Keratinocyte (primary cell): ENCODE results near the gene CCM2. TPM values are rescaled to one million over a fixed set of nuclear protein-coding genes. Genes with fewer than 3 reads are reported as not detected.

Source experiments
- DNase-seq: peaks from one replicate; pipeline ENCODE4 v3.0.0-alpha.2; 2011; ENCODE audit warnings: low read depth, missing footprints, low spot score
- FAIRE-seq: peaks from 2 replicates; lab custom pipeline; 2011; peaks lifted over from hg19 to GRCh38; lab: Jason Lieb, UNC
- H2AFZ ChIP-seq: 2 replicates; pipeline ENCODE4 v1.6.0; 2012; ENCODE audit warnings: low read length, control low read depth, inconsistent platforms; ENCODE audit not compliant: control insufficient read depth
- H3K27ac ChIP-seq: 2 replicates; pipeline ENCODE4 v1.5.1; 2011; ENCODE audit warnings: low read length; ENCODE audit not compliant: control insufficient read depth, insufficient read depth
- H3K27me3 ChIP-seq: 3 replicates; pipeline ENCODE4 v1.6.0; 2011; ENCODE audit warnings: low read length; ENCODE audit not compliant: control insufficient read depth, insufficient read depth; ENCODE audit errors: extremely low read depth
- H3K36me3 ChIP-seq, 2 experiments: 2 replicates in 1 of 2; 3 replicates in 1 of 2; pipeline ENCODE4 v1.5.1; 2011; ENCODE audit warnings: low read length in 2 of 2, mild to moderate bottlenecking in 1 of 2; ENCODE audit not compliant: control insufficient read depth in 2 of 2, insufficient read depth in 2 of 2; ENCODE audit errors: extremely low read depth in 1 of 2
- H3K4me1 ChIP-seq: 3 replicates; pipeline ENCODE4 v1.5.1; 2011; ENCODE audit warnings: low read length; ENCODE audit not compliant: control insufficient read depth, insufficient read depth; ENCODE audit errors: extremely low read depth
- H3K4me2 ChIP-seq: 3 replicates; pipeline ENCODE4 v1.6.0; 2011; ENCODE audit warnings: low read depth, low read length; ENCODE audit not compliant: control insufficient read depth, insufficient read depth; ENCODE audit errors: extremely low read depth
- H3K4me3 ChIP-seq, 3 experiments: fragments of 200-600 bp in 1 of 3; sonication (generic) in 1 of 3; 2 replicates in 2 of 3; 3 replicates in 1 of 3; pipeline ENCODE4 v1.5.1; 2011 to 2016; ENCODE audit warnings: low read length in 3 of 3, mild to moderate bottlenecking in 3 of 3, control low read depth in 2 of 3, inconsistent platforms in 1 of 3, low read depth in 1 of 3, mixed read lengths in 1 of 3, mixed run types in 1 of 3, moderate library complexity in 1 of 3; ENCODE audit not compliant: control insufficient read depth in 2 of 3, insufficient read depth in 2 of 3; ENCODE audit errors: extremely low read depth in 1 of 3
- H3K79me2 ChIP-seq: 2 replicates; pipeline ENCODE4 v1.6.0; 2012; ENCODE audit warnings: low read length; ENCODE audit not compliant: control insufficient read depth, insufficient read depth
- H3K9ac ChIP-seq: 3 replicates; pipeline ENCODE4 v1.6.0; 2011; ENCODE audit warnings: low read length; ENCODE audit not compliant: control insufficient read depth, insufficient read depth; ENCODE audit errors: extremely low read depth
- H3K9me1 ChIP-seq: 3 replicates; pipeline ENCODE4 v1.6.0; 2011; ENCODE audit warnings: low read length; ENCODE audit not compliant: control insufficient read depth, insufficient read depth; ENCODE audit errors: extremely low read depth
- H3K9me3 ChIP-seq: 2 replicates; pipeline ENCODE4 v1.5.1; 2012; ENCODE audit warnings: low read depth, low read length; ENCODE audit not compliant: control insufficient read depth
- H4K20me1 ChIP-seq: 3 replicates; pipeline ENCODE4 v1.6.0; 2011; ENCODE audit warnings: low read length; ENCODE audit not compliant: control insufficient read depth, insufficient read depth; ENCODE audit errors: extremely low read depth
- EZH2 ChIP-seq: IDR thresholded peaks from one replicate; pipeline ENCODE4 v1.6.1; 2012; ENCODE audit warnings: inconsistent platforms, mild to moderate bottlenecking, low read length, moderate library complexity
- dilution Hi-C: fragments of 300-500 bp; cut with MboI; formaldehyde crosslinking; loops from one replicate; pipeline ENCODE4 v1.7.0; 2020; ENCODE audit warnings: low sequenced_read_pairs; ENCODE audit not compliant: extremely low pct_ligation_motif_present
- polyA plus RNA-seq, 5 experiments: library from polyadenylated mRNA; depleted of rRNA in 3 of 5; stranded (reverse) in 3 of 5; stranded (forward) in 1 of 5; unstranded in 1 of 5; fragments of >200 nt; gene quantifications; 1 replicate in 1 of 5; 2 replicates in 3 of 5; 3 replicates in 1 of 5; pipeline versions ENCODE4 v1.2.1 to v1.2.3, GENCODE V29; 2011 to 2012; ENCODE audit warnings: missing spikeins in 2 of 5, low read depth in 1 of 5, low replicate concordance in 1 of 5
- TF ChIP-seq, protein P1 (sequence below), 3 experiments: IDR thresholded peaks in 1 of 3; conservative IDR thresholded peaks in 1 of 3; optimal IDR thresholded peaks in 1 of 3; 2 replicates in 2 of 3; 3 replicates in 1 of 3; pipeline versions ENCODE3 to v1.5.1; 2011; ENCODE audit warnings: low read length in 3 of 3, mild to moderate bottlenecking in 3 of 3, moderate library complexity in 2 of 3, control low read depth in 1 of 3, inconsistent platforms in 1 of 3; ENCODE audit not compliant: insufficient read depth in 2 of 3; ENCODE audit errors: extremely low read depth in 1 of 3

CCM2 gene
- polyA plus RNA-seq, 1 donor (not counting 4 experiments of a cell fraction or from before 2014, with no cell fraction given): 44.8 TPM

DNA sequence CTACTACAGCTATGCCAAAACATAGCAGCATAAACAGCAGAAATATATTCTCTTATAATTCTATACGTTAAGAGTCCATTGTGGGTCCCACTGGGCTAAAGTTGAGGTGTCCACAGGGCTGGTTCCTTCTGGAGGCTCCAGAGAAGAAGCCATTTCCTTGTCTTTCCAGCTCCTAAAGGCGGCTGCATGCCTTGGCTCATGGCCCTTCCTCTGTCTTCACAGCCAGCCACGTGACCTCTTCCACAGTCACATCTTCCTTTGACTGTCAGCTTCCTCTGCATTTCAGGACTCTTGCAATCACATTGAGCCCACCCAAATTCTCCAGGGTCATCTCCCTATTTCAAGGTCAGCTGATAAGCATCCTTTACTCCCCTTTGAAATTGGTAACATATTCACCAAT lies 71.5 kb downstream of the CCM2 start:
- no peak overlapping the region for H2AFZ ChIP-seq
- H3K9ac ChIP-seq: no peak overlapping the region
- peaks cover 42 to 49% of the 10 kb centered on the region in 2 experiments for H3K36me3 ChIP-seq
- H3K9me1 ChIP-seq: no peaks in the 10 kb centered on the region
- no peak for TF ChIP-seq EZH2
- TF ChIP-seq, protein P1, sequence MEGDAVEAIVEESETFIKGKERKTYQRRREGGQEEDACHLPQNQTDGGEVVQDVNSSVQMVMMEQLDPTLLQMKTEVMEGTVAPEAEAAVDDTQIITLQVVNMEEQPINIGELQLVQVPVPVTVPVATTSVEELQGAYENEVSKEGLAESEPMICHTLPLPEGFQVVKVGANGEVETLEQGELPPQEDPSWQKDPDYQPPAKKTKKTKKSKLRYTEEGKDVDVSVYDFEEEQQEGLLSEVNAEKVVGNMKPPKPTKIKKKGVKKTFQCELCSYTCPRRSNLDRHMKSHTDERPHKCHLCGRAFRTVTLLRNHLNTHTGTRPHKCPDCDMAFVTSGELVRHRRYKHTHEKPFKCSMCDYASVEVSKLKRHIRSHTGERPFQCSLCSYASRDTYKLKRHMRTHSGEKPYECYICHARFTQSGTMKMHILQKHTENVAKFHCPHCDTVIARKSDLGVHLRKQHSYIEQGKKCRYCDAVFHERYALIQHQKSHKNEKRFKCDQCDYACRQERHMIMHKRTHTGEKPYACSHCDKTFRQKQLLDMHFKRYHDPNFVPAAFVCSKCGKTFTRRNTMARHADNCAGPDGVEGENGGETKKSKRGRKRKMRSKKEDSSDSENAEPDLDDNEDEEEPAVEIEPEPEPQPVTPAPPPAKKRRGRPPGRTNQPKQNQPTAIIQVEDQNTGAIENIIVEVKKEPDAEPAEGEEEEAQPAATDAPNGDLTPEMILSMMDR (optimal IDR thresholded peaks at IDR 0.05 in 1 of 3, IDR thresholded peaks at IDR 0.05 in 1 of 3, conservative IDR thresholded peaks at IDR 0.05 in 1 of 3; ENCODE audit: extremely low read depth in 1 of 3, insufficient read depth in 2 of 3, low read length in 3 of 3): no peak
- no peaks in the 10 kb centered on the region for H3K9me3 ChIP-seq
- H3K4me1 ChIP-seq: peaks cover 4% of the 10 kb centered on the region
- H3K4me3 ChIP-seq: no peak overlapping the region
- H3K27ac ChIP-seq: no peak overlapping the region
- FAIRE-seq (no peak), DNase-seq (no peak)
- no peaks in the 10 kb centered on the region for H3K27me3 ChIP-seq
- no peak overlapping the region for H3K4me2 ChIP-seq
- dilution Hi-C loops: no loop called here
- no peaks in the 10 kb centered on the region for H4K20me1 ChIP-seq
- peaks cover 2% of the 10 kb centered on the region for H3K79me2 ChIP-seq

DNA sequence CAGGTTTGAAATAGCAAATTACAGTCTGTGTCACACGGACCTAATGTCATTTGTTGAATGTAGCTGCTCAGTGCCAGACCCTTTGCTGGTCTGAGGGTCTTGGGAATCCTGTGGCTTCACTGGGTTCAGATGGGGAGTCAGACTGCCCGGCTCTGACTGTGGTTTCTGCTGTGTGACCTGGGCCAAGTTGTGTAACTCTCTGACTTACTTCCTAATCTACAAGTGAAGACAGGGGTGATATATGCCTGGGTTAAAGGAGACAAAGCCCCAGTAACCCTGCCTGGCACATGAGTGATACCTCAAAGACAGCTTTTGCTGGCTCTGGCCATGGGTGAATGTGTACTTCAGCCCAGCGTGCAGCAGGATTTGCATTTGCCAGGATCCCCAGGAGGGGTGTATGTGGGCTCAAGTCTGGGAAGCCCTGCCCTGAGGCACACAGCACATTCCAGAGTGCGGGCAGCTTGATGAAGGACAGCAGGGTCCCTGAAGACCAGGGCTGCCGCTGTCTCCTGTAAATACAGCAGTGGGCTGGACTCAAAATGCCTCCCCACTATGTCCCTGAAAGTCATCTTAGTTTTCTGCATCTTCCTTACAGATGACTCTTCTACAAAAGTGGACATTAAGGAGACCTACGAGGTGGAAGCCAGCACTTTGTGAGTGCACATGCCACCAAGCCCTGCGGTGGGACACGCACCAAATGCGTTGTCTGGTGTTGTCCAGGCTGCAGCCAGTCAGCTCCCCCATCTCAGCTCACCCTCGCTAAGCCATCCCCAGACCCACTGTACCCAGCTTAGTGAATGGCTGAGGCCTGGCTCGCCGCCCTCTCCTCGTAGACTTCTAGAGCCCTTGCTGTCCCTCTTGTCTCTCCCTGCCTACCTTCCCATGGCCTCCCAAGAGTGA lies 72.4 kb downstream of the CCM2 start:
- no peak for TF ChIP-seq EZH2
- TF ChIP-seq, protein P1 (optimal IDR thresholded peaks at IDR 0.05 in 1 of 3, IDR thresholded peaks at IDR 0.05 in 1 of 3, conservative IDR thresholded peaks at IDR 0.05 in 1 of 3; ENCODE audit: extremely low read depth in 1 of 3, insufficient read depth in 2 of 3, low read length in 3 of 3): no peak
- dilution Hi-C loops: no loop called here

More for the DNA sequence above, 72.4 kb downstream of the CCM2 start:
- FAIRE-seq (no peak), DNase-seq (no peak)
- no peak overlapping the region for H3K4me2 ChIP-seq
- H3K36me3 ChIP-seq: peaks cover 42 to 51% of the 10 kb centered on the region in 2 experiments
- H4K20me1 ChIP-seq: no peaks in the 10 kb centered on the region
- no peaks in the 10 kb centered on the region for H3K9me1 ChIP-seq
- H2AFZ ChIP-seq: no peak overlapping the region
- H3K9me3 ChIP-seq: no peaks in the 10 kb centered on the region
- H3K9ac ChIP-seq: no peak overlapping the region
- no peak overlapping the region for H3K4me3 ChIP-seq
- peaks cover 4% of the 10 kb centered on the region for H3K4me1 ChIP-seq
- H3K27me3 ChIP-seq: no peaks in the 10 kb centered on the region
- peaks cover 1% of the 10 kb centered on the region for H3K79me2 ChIP-seq
- H3K27ac ChIP-seq: no peak overlapping the region
